Measurements from ENCODE around the gene AKR1A1. TPM values are rescaled to one million over a fixed set of nuclear protein-coding genes. Genes with fewer than 3 reads are reported as not detected.

The AKR1A1 gene
- total and polyA plus RNA-seq, 2 of the 8 experiments (the other 6 are each of a cell fraction or from before 2014, with no cell fraction given) = 344 to 435 TPM

DNA sequence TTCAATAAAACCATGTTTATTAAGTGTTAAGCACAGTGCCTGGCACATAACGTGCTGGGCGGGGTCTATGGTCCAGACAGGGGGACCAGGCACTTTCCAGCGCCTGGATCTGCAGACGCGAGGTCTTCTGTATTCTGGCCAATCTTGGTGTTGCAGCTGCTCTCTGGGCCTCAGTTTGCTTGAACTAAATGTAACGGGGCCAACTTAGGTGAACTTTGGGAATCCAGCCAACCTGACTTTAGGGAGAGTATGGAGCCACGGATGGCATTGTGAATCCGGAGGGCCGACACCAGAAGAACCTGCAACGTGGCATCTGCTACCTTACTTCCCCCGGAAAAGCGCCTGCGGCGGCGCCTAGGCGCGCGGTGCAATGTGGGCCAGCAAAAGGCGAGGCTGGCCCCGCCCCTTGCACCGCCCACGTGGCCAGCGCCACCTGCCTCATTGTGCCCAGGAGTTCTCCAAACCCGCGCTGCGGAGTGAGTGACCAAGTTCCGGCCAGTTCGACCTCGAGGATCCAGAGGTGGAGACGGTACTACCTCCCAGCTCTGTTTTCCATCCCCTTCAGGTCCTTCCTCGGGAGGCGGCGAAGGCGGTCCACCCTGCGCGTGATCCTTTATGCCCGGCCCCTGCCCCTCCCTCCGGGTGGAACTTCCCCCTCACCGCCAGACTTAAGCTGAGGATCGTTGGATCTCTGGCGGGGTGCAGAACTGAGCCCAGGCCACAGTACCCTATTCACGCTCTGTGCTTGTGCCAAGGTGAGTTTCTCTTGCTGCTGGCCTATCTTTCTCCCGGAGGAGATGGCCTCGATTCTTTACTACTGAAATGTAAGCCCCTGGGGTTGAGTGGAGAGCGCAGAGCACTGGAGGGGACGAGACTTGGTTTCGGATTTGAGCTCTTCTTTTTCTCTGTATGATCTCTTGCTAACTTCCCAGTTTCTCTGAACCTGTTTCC is at the start of gene AKR1A1 (continued):
- no peak for TF ChIP-seq CHD7 (IDR thresholded peaks at IDR 0.05; ENCODE audit: insufficient replicate concordance, low read length)
- TF ChIP-seq MAX (IDR thresholded peaks at IDR 0.05) = peak; percentile 99
- no peak for TF ChIP-seq SP4 (IDR thresholded peaks at IDR 0.05; ENCODE audit: low read length)
- no peak for TF ChIP-seq SUZ12 (IDR thresholded peaks at IDR 0.05; ENCODE audit: low read length)
- TF ChIP-seq CHD2 (IDR thresholded peaks at IDR 0.05; ENCODE audit: low read length) = peak; percentile 75
- no peak for TF ChIP-seq SIX5 (IDR thresholded peaks at IDR 0.05; ENCODE audit: low read depth, low read length)
- TF ChIP-seq CBX5 (IDR thresholded peaks at IDR 0.05; ENCODE audit: low read depth, low read length) = no peak
- TF ChIP-seq POLR2A (IDR thresholded peaks at IDR 0.05; ENCODE audit: control extremely low read depth in 1 of 2, low read depth in 2 of 2, low read length in 2 of 2) = peak; percentile 90 to 99
- no peak for TF ChIP-seq CEBPB (IDR thresholded peaks at IDR 0.05; ENCODE audit: low read depth, low read length)
- TF ChIP-seq EZH2 (IDR thresholded peaks at IDR 0.05; ENCODE audit: low read depth, low read length, severe bottlenecking) = no peak
